Prostate gland (tissue), 2 donors: ENCODE data around the gene SLC16A9. TPM values are rescaled to one million over a fixed set of nuclear protein-coding genes. Genes with fewer than 3 reads are reported as not detected.

ENCODE experiments used
- DNase-seq: peaks from one replicate; pipeline ENCODE4 v3.0.0-alpha.2; 2019; ENCODE audit warnings: low spot score
- H3K27ac ChIP-seq, 2 donors: fragments of 200-600 bp; sonication (generic); 2 replicates each; pipeline ENCODE4 v1.5.1; 2017 to 2019
- H3K27me3 ChIP-seq: fragments of 200-600 bp; sonication (generic); replicated peaks from 2 replicates; pipeline ENCODE4 v1.5.1; 2019; ENCODE audit not compliant: insufficient read depth
- H3K36me3 ChIP-seq, 2 donors: fragments of 200-600 bp; sonication (generic); 1 replicate in 1 of 2; 2 replicates in 1 of 2; pipeline versions ENCODE4 v1.5.1 to v1.8.1; 2017 to 2019
- H3K4me1 ChIP-seq: fragments of 200-600 bp; sonication (generic); replicated peaks from 2 replicates; pipeline ENCODE4 v1.5.1; 2019
- H3K4me3 ChIP-seq, 2 donors: fragments of 200-600 bp; sonication (generic); 2 replicates each; pipeline ENCODE4 v1.5.1; 2017 to 2019
- H3K9me3 ChIP-seq: fragments of 200-600 bp; sonication (generic); 2 replicates; pipeline ENCODE4 v1.5.1; 2017
- CTCF ChIP-seq, 4 experiments: fragments of 200-600 bp in 2 of 4; fragments of 450-650 bp in 2 of 4; sonication (generic) in 2 of 4; IDR thresholded peaks; 1 replicate in 3 of 4; 2 replicates in 1 of 4; pipeline ENCODE4 v1.5.1; 2016 to 2019; ENCODE audit warnings: antibody characterized with exemption in 4 of 4, mild to moderate bottlenecking in 2 of 4, moderate library complexity in 2 of 4
- POLR2A ChIP-seq: fragments of 450-650 bp; IDR thresholded peaks from one replicate; pipeline ENCODE4 v1.6.1; 2016; ENCODE audit warnings: antibody characterized with exemption, mild to moderate bottlenecking
- POLR2AphosphoS5 ChIP-seq: sonication (generic); formaldehyde crosslinking; IDR thresholded peaks from one replicate; pipeline ENCODE4 v1.6.1; 2017; ENCODE audit warnings: antibody characterized with exemption
- WGBS: methylation state at CpG from one replicate; pipeline ENCODE4 v1.1.5; 2018; 5-methylcytosine and 5-hydroxymethylcytosine counted together
- intact Hi-C: fragments of 100-400 bp; cut with DNase I; formaldehyde crosslinking; loops from one replicate; pipeline ENCODE4 v1.14.2; 2022
- total RNA-seq, 2 donors: library from RNA; depleted of rRNA; stranded (reverse); fragments of >200 nt; gene quantifications; one replicate each; pipeline ENCODE4 v1.1.0, GENCODE V29; 2016

Gene SLC16A9
- total RNA-seq, 2 donors from 2014 or later: 9.8 to 15.7 TPM

GRCh38 chr10:59675812-59676211 lies 33.8 kb downstream of the SLC16A9 start:
- H3K36me3 ChIP-seq: no peaks in the 10 kb centered on the region
- H3K9me3 ChIP-seq: no peaks in the 10 kb centered on the region
- H3K4me1 ChIP-seq: no peaks in the 10 kb centered on the region
- H3K4me3 ChIP-seq: no peak overlapping the region
- WGBS: 85% methylated on average over 2 of the region's 2 CpGs
- DNase-seq: no peak
- intact Hi-C loops: no loop called here
- no peaks in the 10 kb centered on the region for H3K27me3 ChIP-seq
- H3K27ac ChIP-seq: no peak overlapping the region
- TF ChIP-seq CTCF (IDR thresholded peaks at IDR 0.05): no peak
- no peak for TF ChIP-seq POLR2A

GRCh38 chr10:59674215-59674836 lies 35.3 kb downstream of the SLC16A9 start:
- H3K9me3 ChIP-seq: no peaks in the 10 kb centered on the region
- intact Hi-C loops: no loop called here
- H3K4me3 ChIP-seq: no peak overlapping the region
- H3K27me3 ChIP-seq: no peaks in the 10 kb centered on the region
- H3K36me3 ChIP-seq: no peaks in the 10 kb centered on the region
- TF ChIP-seq CTCF (IDR thresholded peaks at IDR 0.05): no peak
- no peak for DNase-seq
- H3K27ac ChIP-seq: no peak overlapping the region
- no peaks in the 10 kb centered on the region for H3K4me1 ChIP-seq
- 82% methylated on average over 1 of the region's 1 CpG for WGBS

- Histone ChIP-seq H3K4me3 (no peak overlapping the region), H3K4me1 (no peaks in the 10 kb centered on the region), H3K27me3 (no peaks in the 10 kb centered on the region), H3K9me3 (no peaks in the 10 kb centered on the region), H3K27ac (no peak overlapping the region), H3K36me3 (no peaks in the 10 kb centered on the region)
- intact Hi-C loops: no loop called here
- TF ChIP-seq POLR2AphosphoS5: no peak
- TF ChIP-seq POLR2A: no peak
- TF ChIP-seq CTCF (IDR thresholded peaks at IDR 0.05): no peak
- 94% methylated on average over 2 of the region's 2 CpGs for WGBS
- DNase-seq: no peak
These were observed 37.3 kb downstream of the SLC16A9 start for GRCh38 chr10:59672150-59672875.

GRCh38 chr10:59670269-59670668 lies 39.4 kb downstream of the SLC16A9 start:
- TF ChIP-seq POLR2AphosphoS5 (no peak), CTCF (IDR thresholded peaks at IDR 0.05) (no peak), POLR2A (no peak)
- WGBS: 79% methylated on average over 1 of the region's 1 CpG
- H3K9me3 ChIP-seq: no peaks in the 10 kb centered on the region
- H3K4me3 ChIP-seq: no peak overlapping the region
- no peak for DNase-seq
- H3K36me3 ChIP-seq: no peaks in the 10 kb centered on the region
- no peaks in the 10 kb centered on the region for H3K4me1 ChIP-seq
- no peaks in the 10 kb centered on the region for H3K27me3 ChIP-seq
- no peak overlapping the region for H3K27ac ChIP-seq
- intact Hi-C loops: no loop called here

GRCh38 chr10:59668096-59668495 lies 41.6 kb downstream of the SLC16A9 start:
- WGBS: 76% methylated on average over 4 of the region's 4 CpGs
- TF ChIP-seq CTCF (IDR thresholded peaks at IDR 0.05): no peak
- TF ChIP-seq POLR2A: no peak
- TF ChIP-seq POLR2AphosphoS5: no peak

More at GRCh38 chr10:59668096-59668495, 41.6 kb downstream of the SLC16A9 start:
- no peak for DNase-seq
- Histone ChIP-seq H3K36me3 (no peaks in the 10 kb centered on the region), H3K4me1 (no peaks in the 10 kb centered on the region), H3K27ac (no peak overlapping the region), H3K27me3 (no peaks in the 10 kb centered on the region), H3K4me3 (no peak overlapping the region), H3K9me3 (no peaks in the 10 kb centered on the region)
- intact Hi-C loops: no loop called here
